PC-9 (cell line): ENCODE data around the gene LRP3. TPM values are rescaled to one million over a fixed set of nuclear protein-coding genes. Genes with fewer than 3 reads are reported as not detected.

Experiments
- BruUV-seq: library from RNA; stranded (reverse); fragments of 400-500 nt; replicated peaks from 2 replicates; lab custom pipeline; 2021; lab: Mats Ljungman, UMichigan
- CTCF ChIA-PET: fragments of 300-600 bp; sonication (Branson Sonifier 250); formaldehyde crosslinking; loops from one replicate; lab custom pipeline; 2022; ENCODE audit warnings: antibody characterized with exemption; lab: Charles Lee
- POLR2A ChIA-PET: fragments of 300-600 bp; sonication (Branson Sonifier 250); formaldehyde crosslinking; loops from one replicate; lab custom pipeline; 2022; ENCODE audit warnings: antibody characterized with exemption; ENCODE audit not compliant: unreplicated experiment; lab: Charles Lee
- DNase-seq, 2 experiments: peaks; one replicate each; pipeline versions ENCODE4 v3.0.0 to v3.0.0-alpha.2; 2015 to 2022; ENCODE audit warnings: mixed read lengths in 1 of 2
- H2AFZ ChIP-seq: fragments of 200-600 bp; sonication (generic); 2 replicates; pipeline ENCODE4 v1.8.1; 2017; ENCODE audit warnings: antibody characterized with exemption
- H3F3A ChIP-seq: fragments of 200-600 bp; sonication (generic); 2 replicates; pipeline ENCODE4 v1.8.1; 2017; ENCODE audit warnings: antibody characterized with exemption, mild to moderate bottlenecking, low read depth; ENCODE audit not compliant: insufficient read depth
- H3K27ac ChIP-seq: fragments of 200-600 bp; sonication (generic); 2 replicates; pipeline ENCODE4 v1.6.1; 2016; ENCODE audit warnings: mixed run types
- H3K27me3 ChIP-seq: fragments of 200-600 bp; sonication (generic); 2 replicates; pipeline ENCODE4 v1.6.1; 2016; ENCODE audit warnings: low read depth, mixed run types; ENCODE audit not compliant: insufficient read depth
- H3K36me3 ChIP-seq: fragments of 200-600 bp; sonication (generic); 2 replicates; pipeline ENCODE4 v1.6.1; 2016; ENCODE audit warnings: low read depth, mixed run types
- H3K4me1 ChIP-seq: fragments of 200-600 bp; sonication (generic); replicated peaks from 2 replicates; pipeline ENCODE4 v1.6.1; 2016; ENCODE audit warnings: mixed run types; ENCODE audit not compliant: insufficient read depth
- H3K4me2 ChIP-seq: fragments of 200-600 bp; sonication (generic); 2 replicates; pipeline ENCODE4 v1.6.1; 2017; ENCODE audit warnings: mixed run types
- H3K4me3 ChIP-seq: fragments of 200-600 bp; sonication (generic); 2 replicates; pipeline ENCODE4 v1.6.1; 2016; ENCODE audit warnings: mixed run types
- H3K79me2 ChIP-seq: fragments of 200-600 bp; sonication (generic); 2 replicates; pipeline ENCODE4 v1.6.1; 2017; ENCODE audit warnings: low read depth, mixed run types
- H3K9me2 ChIP-seq: fragments of 200-600 bp; sonication (generic); 2 replicates; pipeline ENCODE4 v1.8.1; 2017; ENCODE audit warnings: mild to moderate bottlenecking; ENCODE audit not compliant: insufficient read depth
- H3K9me3 ChIP-seq: fragments of 200-600 bp; sonication (generic); 2 replicates; pipeline ENCODE4 v1.8.1; 2016; ENCODE audit warnings: low read depth; ENCODE audit not compliant: insufficient read depth
- H4K20me1 ChIP-seq: fragments of 200-600 bp; sonication (generic); 2 replicates; pipeline ENCODE4 v1.8.1; 2017; ENCODE audit not compliant: insufficient read depth
- CTCF ChIP-seq: fragments of 200-600 bp; sonication (generic); conservative IDR thresholded peaks from 2 replicates; pipeline ENCODE4 v1.6.1; 2017; ENCODE audit warnings: mixed run types, antibody characterized with exemption, mild to moderate bottlenecking, moderate library complexity
- EZH2 ChIP-seq: fragments of 200-600 bp; sonication (generic); IDR thresholded peaks from 2 replicates; pipeline ENCODE4 v1.8.0; 2017; ENCODE audit warnings: antibody characterized with exemption, low read depth
- intact Hi-C: fragments of 100-400 bp; cut with micrococcal nuclease; formaldehyde crosslinking; loops from one replicate; pipeline ENCODE4 v1.10.0; 2022; ENCODE audit not compliant: unreplicated experiment
- total RNA-seq: library from RNA; stranded (reverse); gene quantifications from 2 replicates; pipeline ENCODE4 v1.2.3, GENCODE V29; 2021

Gene LRP3
- total RNA-seq, 1 experiment from 2014 or later, result 2.3 TPM

GRCh38 chr19:33234092-33234491 lies 40.0 kb downstream of the LRP3 start:
- H3K4me1 ChIP-seq, result no peaks in the 10 kb centered on the region
- POLR2A ChIA-PET, result no interaction called here
- H3K9me3 ChIP-seq, result no peaks in the 10 kb centered on the region
- no peaks in the 10 kb centered on the region for H3F3A ChIP-seq
- H3K27me3 ChIP-seq, result peaks cover 32% of the 10 kb centered on the region
- CTCF ChIA-PET, result no interaction called here
- H2AFZ ChIP-seq, result no peak overlapping the region
- TF ChIP-seq CTCF, result no peak
- no peak for TF ChIP-seq EZH2
- H3K79me2 ChIP-seq, result no peaks in the 10 kb centered on the region
- no peak overlapping the region for H3K4me2 ChIP-seq
- no TSS peak for BruUV-seq
- no peaks in the 10 kb centered on the region for H3K36me3 ChIP-seq
- H3K9me2 ChIP-seq, result no peaks in the 10 kb centered on the region
- no peak for DNase-seq
- no peak overlapping the region for H3K27ac ChIP-seq
- H4K20me1 ChIP-seq, result no peaks in the 10 kb centered on the region
- intact Hi-C loops, result loop anchor here (2.0 kb wide), 1 partner anchor 537 kb away; no protein-coding TSS in a partner anchor
- H3K4me3 ChIP-seq, result no peak overlapping the region

- H3K27ac ChIP-seq, result no peak overlapping the region
- H3K4me1 ChIP-seq, result no peaks in the 10 kb centered on the region
- CTCF ChIA-PET, result no interaction called here
- no peaks in the 10 kb centered on the region for H4K20me1 ChIP-seq
- H3K9me3 ChIP-seq, result no peaks in the 10 kb centered on the region
- H3K9me2 ChIP-seq, result no peaks in the 10 kb centered on the region
- no peak overlapping the region for H2AFZ ChIP-seq
- no TSS peak for BruUV-seq
- no peaks in the 10 kb centered on the region for H3K36me3 ChIP-seq
- POLR2A ChIA-PET, result no interaction called here
- H3K79me2 ChIP-seq, result no peaks in the 10 kb centered on the region
- H3F3A ChIP-seq, result no peaks in the 10 kb centered on the region
- H3K4me2 ChIP-seq, result no peak overlapping the region
- DNase-seq, result no peak
- peaks cover 27% of the 10 kb centered on the region for H3K27me3 ChIP-seq
- intact Hi-C loops, result loop anchor here (1.0 to 2.0 kb wide), 4 partner anchors 90 to 536 kb away; no protein-coding TSS in a partner anchor
- TF ChIP-seq CTCF, result no peak
- no peak for TF ChIP-seq EZH2
- no peak overlapping the region for H3K4me3 ChIP-seq
Observed at GRCh38 chr19:33234736-33235135, 40.6 kb downstream of the LRP3 start.

GRCh38 chr19:33235269-33235995 lies 41.3 kb downstream of the LRP3 start:
- Histone ChIP-seq H3K9me3 (no peaks in the 10 kb centered on the region), H3K4me2 (peak overlapping the region; percentile 43; the same call in 1 of the 2 replicates), H3K27me3 (peaks cover 21% of the 10 kb centered on the region), H3K4me3 (no peak overlapping the region), H3K9me2 (no peaks in the 10 kb centered on the region), H3F3A (no peaks in the 10 kb centered on the region), H3K27ac (no peak overlapping the region), H2AFZ (no peak overlapping the region), H3K79me2 (no peaks in the 10 kb centered on the region), H3K36me3 (no peaks in the 10 kb centered on the region), H3K4me1 (no peaks in the 10 kb centered on the region), H4K20me1 (no peaks in the 10 kb centered on the region)
- CTCF ChIA-PET, result interaction anchor here (0.6 to 1.1 kb wide), 2 partner anchors 171 to 313 kb away, joined by 3 to 4 read pairs; no protein-coding TSS in a partner anchor
- TF ChIP-seq EZH2, result no peak
- TF ChIP-seq CTCF, result peak; percentile 94
- BruUV-seq, result no TSS peak
- POLR2A ChIA-PET, result interaction anchor here (0.6 kb wide), 1 partner anchor 25 kb away, joined by 4 read pairs; no protein-coding TSS in a partner anchor
- DNase-seq, result peak; percentile 61 to 79
- intact Hi-C loops, result loop anchor here (1.0 to 2.0 kb wide), 4 partner anchors 91 to 535 kb away; no protein-coding TSS in a partner anchor
